Glutamatergic neuron (in vitro differentiated cells): ENCODE measurements around the gene MFSD11. TPM values are rescaled to one million over a fixed set of nuclear protein-coding genes. Genes with fewer than 3 reads are reported as not detected.

Source experiments
- DNase-seq: peaks from one replicate; pipeline ENCODE4 v3.0.0; 2022
- H3K27ac Mint-ChIP-seq: one replicate; pipeline ENCODE4 v1.8.0; 2020; ENCODE audit warnings: mild to moderate bottlenecking, mixed read lengths, inconsistent platforms; ENCODE audit not compliant: unreplicated experiment
- H3K27me3 Mint-ChIP-seq: one replicate; pipeline ENCODE4 v1.8.0; 2020; ENCODE audit warnings: mild to moderate bottlenecking, moderate library complexity, mixed read lengths, inconsistent platforms; ENCODE audit not compliant: unreplicated experiment
- H3K36me3 Mint-ChIP-seq: one replicate; pipeline ENCODE4 v1.8.0; 2020; ENCODE audit warnings: mild to moderate bottlenecking, mixed read lengths, inconsistent platforms; ENCODE audit not compliant: unreplicated experiment
- H3K4me1 Mint-ChIP-seq: one replicate; pipeline ENCODE4 v1.8.0; 2020; ENCODE audit warnings: mild to moderate bottlenecking, low read depth, mixed read lengths, inconsistent platforms; ENCODE audit not compliant: unreplicated experiment
- H3K4me3 Mint-ChIP-seq: one replicate; pipeline ENCODE4 v1.8.0; 2020; ENCODE audit warnings: mild to moderate bottlenecking, mixed read lengths, inconsistent platforms; ENCODE audit not compliant: unreplicated experiment
- H3K9me3 Mint-ChIP-seq: one replicate; pipeline ENCODE4 v1.8.0; 2020; ENCODE audit warnings: mild to moderate bottlenecking, moderate library complexity, mixed read lengths, inconsistent platforms; ENCODE audit not compliant: unreplicated experiment
- CTCF ChIP-seq: fragments of 200-600 bp; sonication (generic); IDR thresholded peaks from one replicate; pipeline ENCODE4 v1.5.0; 2021; ENCODE audit not compliant: partially characterized antibody, unreplicated experiment
- total RNA-seq: library from RNA; stranded (reverse); fragmentation: NEBNext Ultra II Directional; extraction: Animal tissue kit (Norgen Biotek cat#: 25700); gene quantifications from one replicate; pipeline ENCODE4 v1.2.1, GENCODE V29; 2021; ENCODE audit not compliant: unreplicated experiment

The MFSD11 gene
- total RNA-seq, 1 donor from 2014 or later: 33.7 TPM

- H3K9me3 Mint-ChIP-seq: no peaks in the 10 kb centered on the region
- H3K36me3 Mint-ChIP-seq: no peaks in the 10 kb centered on the region
- no peak overlapping the region for H3K4me3 Mint-ChIP-seq
- H3K27ac Mint-ChIP-seq: no peak overlapping the region
- H3K27me3 Mint-ChIP-seq: peaks cover 2% of the 10 kb centered on the region
- no peak for DNase-seq
- no peak for TF ChIP-seq CTCF
- peaks cover 4% of the 10 kb centered on the region for H3K4me1 Mint-ChIP-seq
These were observed 54.4 kb downstream of the MFSD11 start for GRCh38 chr17:76792348-76792747.

- no peak overlapping the region for H3K27ac Mint-ChIP-seq
These were observed 55.9 kb downstream of the MFSD11 start for GRCh38 chr17:76793775-76794174.

GRCh38 chr17:76796081-76796480, 58.2 kb downstream of the MFSD11 start:
- no peaks in the 10 kb centered on the region for H3K36me3 Mint-ChIP-seq

More at GRCh38 chr17:76793775-76794174, 55.9 kb downstream of the MFSD11 start:
- Mint-ChIP-seq H3K27me3 (peaks cover 2% of the 10 kb centered on the region), H3K9me3 (no peaks in the 10 kb centered on the region), H3K36me3 (no peaks in the 10 kb centered on the region), H3K4me1 (peaks cover 4% of the 10 kb centered on the region), H3K4me3 (no peak overlapping the region)
- TF ChIP-seq CTCF: no peak
- DNase-seq: no peak

GRCh38 chr17:76797241-76797840, 59.4 kb downstream of the MFSD11 start:
- H3K27me3 Mint-ChIP-seq: peaks cover 2% of the 10 kb centered on the region
- TF ChIP-seq CTCF: no peak
- DNase-seq: no peak

More at GRCh38 chr17:76796081-76796480, 58.2 kb downstream of the MFSD11 start:
- peaks cover 2% of the 10 kb centered on the region for H3K27me3 Mint-ChIP-seq
- H3K4me1 Mint-ChIP-seq: peaks cover 3% of the 10 kb centered on the region
- TF ChIP-seq CTCF: no peak
- H3K27ac Mint-ChIP-seq: no peak overlapping the region
- H3K9me3 Mint-ChIP-seq: peaks cover 1% of the 10 kb centered on the region
- no peak overlapping the region for H3K4me3 Mint-ChIP-seq
- DNase-seq: no peak

GRCh38 chr17:76801706-76802105, 63.8 kb downstream of the MFSD11 start:
- Mint-ChIP-seq H3K36me3 (no peaks in the 10 kb centered on the region), H3K27ac (no peak overlapping the region), H3K4me3 (no peak overlapping the region), H3K9me3 (peaks cover 2% of the 10 kb centered on the region), H3K27me3 (no peaks in the 10 kb centered on the region), H3K4me1 (no peaks in the 10 kb centered on the region)
- TF ChIP-seq CTCF: no peak
- DNase-seq: no peak

More at GRCh38 chr17:76797241-76797840, 59.4 kb downstream of the MFSD11 start:
- Mint-ChIP-seq H3K4me3 (no peak overlapping the region), H3K36me3 (no peaks in the 10 kb centered on the region), H3K4me1 (no peaks in the 10 kb centered on the region), H3K27ac (no peak overlapping the region), H3K9me3 (peaks cover 1% of the 10 kb centered on the region)
